ENCODE measurements around the gene DDX31. TPM values are rescaled to one million over a fixed set of nuclear protein-coding genes. Genes with fewer than 3 reads are reported as not detected.

Gene DDX31
- total RNA-seq, 1 experiment from 2014 or later = 19.2 TPM

GRCh38 chr9:132632413-132633129, 37.2 kb downstream of the DDX31 start:
- Histone ChIP-seq H2AFZ (no peak overlapping the region), H3F3A (ENCODE audit: insufficient read depth, low read depth) (no peaks in the 10 kb centered on the region), H3K9me2 (ENCODE audit: insufficient read depth) (no peaks in the 10 kb centered on the region), H3K79me2 (ENCODE audit: low read depth) (no peaks in the 10 kb centered on the region), H4K20me1 (ENCODE audit: insufficient read depth) (no peaks in the 10 kb centered on the region), H3K4me2 (no peak overlapping the region), H3K27ac (no peak overlapping the region), H3K4me1 (replicated peaks; ENCODE audit: insufficient read depth) (no peaks in the 10 kb centered on the region), H3K4me3 (no peak overlapping the region), H3K36me3 (ENCODE audit: low read depth) (no peaks in the 10 kb centered on the region; the same call in 1 of the 2 replicates), H3K27me3 (ENCODE audit: insufficient read depth, low read depth) (no peaks in the 10 kb centered on the region), H3K9me3 (ENCODE audit: insufficient read depth, low read depth) (no peaks in the 10 kb centered on the region)
- no TSS peak for BruUV-seq (replicated peaks)
- ChIA-PET CTCF (no interaction called here), POLR2A (ENCODE audit: unreplicated experiment) (interaction anchor here (0.6 kb wide), 1 partner anchor 10 kb away, joined by 4 read pairs; no protein-coding TSS in a partner anchor)
- intact Hi-C loops (cut with micrococcal nuclease; ENCODE audit: unreplicated experiment) = no loop called here
- no peak for DNase-seq
- TF ChIP-seq EZH2 (IDR thresholded peaks at IDR 0.05; ENCODE audit: low read depth) = no peak
- no peak for TF ChIP-seq CTCF (conservative IDR thresholded peaks at IDR 0.05)

GRCh38 chr9:132631685-132632084, 38.1 kb downstream of the DDX31 start:
- no peaks in the 10 kb centered on the region; the same call in 1 of the 2 replicates for H3K36me3 ChIP-seq (ENCODE audit: low read depth)
- no peaks in the 10 kb centered on the region for H3K4me1 ChIP-seq (replicated peaks; ENCODE audit: insufficient read depth)
- intact Hi-C loops (cut with micrococcal nuclease; ENCODE audit: unreplicated experiment) = no loop called here
- H4K20me1 ChIP-seq (ENCODE audit: insufficient read depth) = no peaks in the 10 kb centered on the region
- H3K9me3 ChIP-seq (ENCODE audit: insufficient read depth, low read depth) = no peaks in the 10 kb centered on the region
- no TSS peak for BruUV-seq (replicated peaks)
- no peak overlapping the region for H2AFZ ChIP-seq
- no peaks in the 10 kb centered on the region for H3K9me2 ChIP-seq (ENCODE audit: insufficient read depth)
- H3K4me3 ChIP-seq = no peak overlapping the region
- no peaks in the 10 kb centered on the region for H3F3A ChIP-seq (ENCODE audit: insufficient read depth, low read depth)
- CTCF ChIA-PET = no interaction called here
- TF ChIP-seq EZH2 (IDR thresholded peaks at IDR 0.05; ENCODE audit: low read depth) = no peak
- TF ChIP-seq CTCF (conservative IDR thresholded peaks at IDR 0.05) = no peak
- H3K79me2 ChIP-seq (ENCODE audit: low read depth) = no peaks in the 10 kb centered on the region
- no peak for DNase-seq
- POLR2A ChIA-PET (ENCODE audit: unreplicated experiment) = no interaction called here
- H3K27me3 ChIP-seq (ENCODE audit: insufficient read depth, low read depth) = no peaks in the 10 kb centered on the region
- no peak overlapping the region for H3K27ac ChIP-seq
- no peak overlapping the region for H3K4me2 ChIP-seq

GRCh38 chr9:132631280-132631679, 38.5 kb downstream of the DDX31 start:
- H4K20me1 ChIP-seq (ENCODE audit: insufficient read depth) = no peaks in the 10 kb centered on the region
- intact Hi-C loops (cut with micrococcal nuclease; ENCODE audit: unreplicated experiment) = no loop called here
- no peak overlapping the region for H3K27ac ChIP-seq
- no peaks in the 10 kb centered on the region for H3K4me1 ChIP-seq (replicated peaks; ENCODE audit: insufficient read depth)
- H3K79me2 ChIP-seq (ENCODE audit: low read depth) = no peaks in the 10 kb centered on the region
- H3K4me3 ChIP-seq = no peak overlapping the region
- H3F3A ChIP-seq (ENCODE audit: insufficient read depth, low read depth) = no peaks in the 10 kb centered on the region
- CTCF ChIA-PET = no interaction called here
- H2AFZ ChIP-seq = no peak overlapping the region
- H3K9me2 ChIP-seq (ENCODE audit: insufficient read depth) = no peaks in the 10 kb centered on the region
- H3K27me3 ChIP-seq (ENCODE audit: insufficient read depth, low read depth) = no peaks in the 10 kb centered on the region
- peak in 1 of 2 experiments; percentile 3 for DNase-seq
- H3K4me2 ChIP-seq = no peak overlapping the region
- POLR2A ChIA-PET (ENCODE audit: unreplicated experiment) = interaction anchor here (0.6 kb wide), 1 partner anchor 1475 kb away, joined by 5 read pairs; no protein-coding TSS in a partner anchor
- H3K9me3 ChIP-seq (ENCODE audit: insufficient read depth, low read depth) = no peaks in the 10 kb centered on the region
- no TSS peak for BruUV-seq (replicated peaks)
- no peak for TF ChIP-seq CTCF (conservative IDR thresholded peaks at IDR 0.05)
- TF ChIP-seq EZH2 (IDR thresholded peaks at IDR 0.05; ENCODE audit: low read depth) = no peak
- no peaks in the 10 kb centered on the region; the same call in 1 of the 2 replicates for H3K36me3 ChIP-seq (ENCODE audit: low read depth)

All from PC-9 (cell line).